A204.1 (cell line): ENCODE measurements around the gene FOXN3.

Experiments used
- FAIRE-seq: peaks from 2 replicates; lab custom pipeline; 2012; peaks lifted over from hg19 to GRCh38; lab: Jason Lieb, UNC

Gene FOXN3

GRCh38 chr14:89190765-89191513 lies 226.1 kb downstream of the FOXN3 start:
- FAIRE-seq: no peak

- FAIRE-seq: no peak
Measured at GRCh38 chr14:89188492-89188891, 228.5 kb downstream of the FOXN3 start.

- FAIRE-seq: no peak
Measured at GRCh38 chr14:89187501-89187900, 229.5 kb downstream of the FOXN3 start.

GRCh38 chr14:89186856-89187376 lies 230.1 kb downstream of the FOXN3 start:
- no peak for FAIRE-seq

- no peak for FAIRE-seq
Measured at GRCh38 chr14:89185919-89186855, 230.8 kb downstream of the FOXN3 start.

GRCh38 chr14:89184952-89185351 lies 232.1 kb downstream of the FOXN3 start:
- FAIRE-seq: no peak

GRCh38 chr14:89182326-89182725 lies 234.7 kb downstream of the FOXN3 start:
- no peak for FAIRE-seq

- FAIRE-seq: no peak
Measured at GRCh38 chr14:89180546-89180945, 236.5 kb downstream of the FOXN3 start.

- no peak for FAIRE-seq
Measured at GRCh38 chr14:89179891-89180404, 237.1 kb downstream of the FOXN3 start.

- no peak for FAIRE-seq
Measured at GRCh38 chr14:89178800-89179535, 238.1 kb downstream of the FOXN3 start.

- FAIRE-seq: no peak
Measured at GRCh38 chr14:89178376-89178775, 238.7 kb downstream of the FOXN3 start.

- no peak for FAIRE-seq
Measured at GRCh38 chr14:89175881-89176799, 240.9 kb downstream of the FOXN3 start.

- no peak for FAIRE-seq
Measured at GRCh38 chr14:89171628-89172027, 245.4 kb downstream of the FOXN3 start.

- peak; percentile 21 for FAIRE-seq
Measured at GRCh38 chr14:89171168-89171567, 245.9 kb downstream of the FOXN3 start.

GRCh38 chr14:89167705-89168104 lies 249.3 kb downstream of the FOXN3 start:
- no peak for FAIRE-seq

- no peak for FAIRE-seq
Measured at GRCh38 chr14:89166633-89167032, 250.4 kb downstream of the FOXN3 start.

- no peak for FAIRE-seq
Measured at GRCh38 chr14:89165189-89166181, 251.5 kb downstream of the FOXN3 start.

- FAIRE-seq: no peak
Measured at GRCh38 chr14:89164168-89165073, 252.6 kb downstream of the FOXN3 start.
